ENCODE data around the gene HS3ST2.

Gene HS3ST2

DNA sequence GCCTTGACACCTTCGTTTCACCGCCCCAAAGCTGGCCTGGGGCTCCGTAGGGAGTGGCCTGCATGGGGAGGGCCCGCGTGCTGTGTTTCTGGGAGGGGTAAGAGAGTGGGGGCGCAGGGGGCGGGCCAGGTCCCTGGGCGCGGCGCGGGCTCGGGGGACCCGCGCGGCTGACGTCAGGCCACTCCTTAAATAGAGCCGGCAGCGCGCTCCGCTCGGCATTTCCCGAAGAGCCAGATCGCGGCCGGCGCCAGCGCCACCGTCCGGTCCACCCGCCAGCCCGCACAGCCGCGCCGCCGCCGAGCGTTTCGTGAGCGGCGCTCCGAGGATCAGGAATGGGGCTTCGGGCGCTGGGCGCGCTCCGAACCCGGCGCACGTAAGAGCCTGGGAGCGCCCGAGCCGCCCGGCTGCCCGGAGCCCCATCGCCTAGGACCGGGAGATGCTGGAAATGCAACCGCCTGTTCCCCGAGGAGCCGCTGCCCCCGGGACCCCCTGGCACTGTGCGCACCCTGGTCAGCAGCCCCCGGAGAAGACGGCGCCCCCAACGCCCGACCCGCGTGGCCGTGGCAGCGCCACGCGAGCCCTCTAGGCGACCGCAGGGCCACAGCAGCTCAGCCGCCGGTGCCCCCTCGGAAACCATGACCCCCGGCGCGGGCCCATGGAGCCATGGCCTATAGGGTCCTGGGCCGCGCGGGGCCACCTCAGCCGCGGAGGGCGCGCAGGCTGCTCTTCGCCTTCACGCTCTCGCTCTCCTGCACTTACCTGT is at the start of gene HS3ST2:
Gene HS3ST2, plus strand, starts transcription at position 215 of the 763 bp plus-strand sequence. Its CDS starts 449 bp downstream, at position 664.
- no peak for DNase-seq

- DNase-seq: no peak
These were observed 49.2 kb upstream of the HS3ST2 start for GRCh38 chr16:22764662-22765327.

DNA sequence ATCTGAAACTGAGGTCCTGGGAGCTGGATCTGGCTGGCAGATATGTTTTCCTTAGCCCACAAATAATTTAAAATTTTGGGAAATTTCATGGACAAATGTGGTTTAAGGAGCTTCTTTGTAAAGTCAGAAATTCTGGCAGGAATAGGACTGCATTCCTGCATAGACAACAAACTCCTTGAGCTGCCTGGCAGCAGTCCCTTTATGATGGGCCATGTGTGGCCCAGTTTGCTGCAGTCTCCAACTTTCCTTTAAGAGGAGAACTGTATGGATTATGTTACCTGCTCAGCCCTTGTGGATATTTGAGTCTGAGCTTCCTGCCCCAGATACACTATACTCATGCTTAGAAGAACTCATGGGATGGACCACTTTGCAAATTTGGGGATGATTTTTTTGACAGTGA is 48.5 kb upstream of the HS3ST2 start:
- no peak for DNase-seq

- DNase-seq: no peak
These were observed 43.1 kb upstream of the HS3ST2 start for GRCh38 chr16:22770866-22771265.

DNA sequence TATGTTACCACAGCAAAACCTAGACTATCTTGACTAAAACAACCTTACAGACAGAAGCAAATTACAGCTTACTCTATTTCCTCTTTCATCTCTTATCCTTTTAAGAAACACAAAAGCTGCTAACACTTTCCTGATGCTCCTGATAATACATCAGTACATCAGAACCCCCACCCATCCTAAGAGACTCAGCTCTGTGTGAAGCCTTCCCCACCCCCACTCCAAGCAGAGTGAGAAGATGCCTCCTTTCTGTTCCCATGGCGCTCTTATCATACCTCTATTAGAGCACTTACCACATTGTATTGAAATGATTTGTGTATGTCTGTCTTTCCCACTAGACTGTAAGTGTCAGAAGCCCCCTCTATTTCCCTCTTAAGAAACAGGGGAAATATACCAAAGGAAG is 42.4 kb upstream of the HS3ST2 start:
- DNase-seq: no peak

- no peak for DNase-seq
These were observed 38.6 kb upstream of the HS3ST2 start for GRCh38 chr16:22775220-22775922.

DNA sequence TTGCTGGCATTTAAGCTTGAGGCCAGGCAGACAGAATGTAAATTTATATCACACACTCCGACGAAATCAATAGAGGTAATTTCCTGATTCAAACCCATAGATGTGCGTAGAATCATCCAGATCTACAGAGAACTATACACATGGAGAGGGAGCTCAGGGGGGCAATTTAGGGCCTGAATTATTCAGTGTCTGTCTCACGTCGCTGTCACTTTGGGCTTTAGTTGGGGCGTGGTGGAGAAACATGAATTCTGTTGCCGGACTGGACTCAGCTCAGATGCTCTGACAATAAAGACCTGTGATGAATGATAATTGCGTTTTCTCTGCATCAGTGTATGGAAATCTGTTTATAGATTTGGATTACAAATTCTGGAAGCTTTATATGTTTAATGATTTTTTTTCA is 32.5 kb upstream of the HS3ST2 start:
- DNase-seq: no peak

- DNase-seq: no peak
These were observed 31.6 kb upstream of the HS3ST2 start for GRCh38 chr16:22782314-22782713.

DNA sequence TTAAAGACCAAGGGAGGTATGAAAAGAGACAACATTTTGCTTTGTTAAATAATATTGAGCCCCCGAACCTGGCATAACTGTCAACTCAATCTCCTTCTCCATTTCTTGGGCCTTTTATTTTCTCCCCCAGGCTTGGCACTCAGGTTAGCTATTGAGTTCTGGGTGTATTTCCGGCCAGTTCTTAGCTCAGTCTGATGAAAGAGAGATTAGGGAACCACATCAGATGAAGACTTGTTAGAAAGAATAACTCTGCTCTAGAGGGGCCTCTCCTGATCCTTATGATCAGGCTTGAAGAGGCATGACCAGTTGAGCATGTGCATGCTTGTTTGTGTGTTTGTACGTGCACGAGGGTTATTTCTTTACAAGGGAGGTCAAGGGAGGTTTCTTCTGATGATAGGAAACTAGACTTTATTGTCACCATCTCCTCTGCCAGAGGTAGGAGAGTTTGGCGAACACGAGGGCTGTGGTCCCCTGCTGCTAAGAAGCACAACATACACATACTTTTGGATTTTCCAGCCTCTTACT is 29.2 kb upstream of the HS3ST2 start:
- DNase-seq: no peak

DNA sequence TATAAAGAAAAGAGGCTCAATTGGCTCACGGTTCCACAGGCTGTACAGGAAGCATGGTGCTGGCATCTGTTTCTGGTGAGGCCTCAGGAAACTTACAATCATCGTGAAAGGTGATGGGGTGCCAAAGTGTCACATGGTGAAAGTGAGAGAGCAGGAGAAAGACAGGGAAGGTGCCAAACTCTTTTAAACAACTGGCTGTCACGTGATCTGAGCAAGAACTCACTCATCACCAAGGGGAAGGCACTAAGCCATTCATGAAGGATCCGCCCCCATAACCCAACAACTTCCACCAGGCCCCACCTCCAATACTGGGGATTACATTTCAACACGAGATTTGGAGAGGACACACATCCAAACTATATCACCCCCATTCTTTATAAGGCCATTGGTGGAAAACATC is 28.4 kb upstream of the HS3ST2 start:
- no peak for DNase-seq

DNA sequence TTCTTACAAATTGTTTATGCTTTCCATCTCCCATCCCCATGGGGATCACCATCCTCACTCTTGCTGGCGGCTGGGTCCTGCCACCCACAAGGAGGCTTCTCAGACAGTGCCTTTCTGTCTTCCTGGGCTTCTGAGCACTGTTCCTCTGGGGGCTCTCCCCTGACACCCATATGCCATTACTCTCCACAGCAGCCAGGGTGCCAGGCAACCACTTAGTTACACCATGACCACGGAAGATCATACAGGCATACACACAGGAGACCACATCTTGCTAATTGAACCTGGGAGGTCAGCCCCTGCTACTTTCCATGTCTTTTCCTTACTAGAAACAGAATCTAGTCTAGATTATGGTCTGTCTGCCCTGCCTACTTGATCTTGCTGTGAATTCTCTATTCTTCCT is 27.7 kb upstream of the HS3ST2 start:
- DNase-seq: no peak

DNA sequence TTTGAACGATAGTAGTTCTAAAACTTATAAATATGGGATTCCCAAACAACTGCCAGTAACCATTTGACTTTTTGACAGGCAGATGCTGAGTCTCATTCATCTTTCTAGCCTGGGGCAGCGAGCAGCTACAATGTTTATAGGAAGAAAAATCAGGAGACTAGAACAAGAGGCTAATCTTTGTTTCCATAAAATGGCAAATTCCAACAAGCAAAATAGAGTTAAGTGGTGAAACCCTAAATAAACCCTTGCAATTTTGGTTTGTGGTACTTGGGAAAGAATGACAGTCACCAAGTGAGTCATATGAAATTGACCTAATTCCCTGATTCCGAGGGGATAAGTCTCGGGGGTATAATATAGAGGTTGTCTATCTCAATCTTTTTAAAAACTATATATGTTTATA is 27.3 kb upstream of the HS3ST2 start:
- DNase-seq: no peak

- DNase-seq: no peak
These were observed 26.3 kb upstream of the HS3ST2 start for GRCh38 chr16:22787466-22788192.

GRCh38 chr16:22788193-22788530 is 25.8 kb upstream of the HS3ST2 start:
- DNase-seq: no peak

DNA sequence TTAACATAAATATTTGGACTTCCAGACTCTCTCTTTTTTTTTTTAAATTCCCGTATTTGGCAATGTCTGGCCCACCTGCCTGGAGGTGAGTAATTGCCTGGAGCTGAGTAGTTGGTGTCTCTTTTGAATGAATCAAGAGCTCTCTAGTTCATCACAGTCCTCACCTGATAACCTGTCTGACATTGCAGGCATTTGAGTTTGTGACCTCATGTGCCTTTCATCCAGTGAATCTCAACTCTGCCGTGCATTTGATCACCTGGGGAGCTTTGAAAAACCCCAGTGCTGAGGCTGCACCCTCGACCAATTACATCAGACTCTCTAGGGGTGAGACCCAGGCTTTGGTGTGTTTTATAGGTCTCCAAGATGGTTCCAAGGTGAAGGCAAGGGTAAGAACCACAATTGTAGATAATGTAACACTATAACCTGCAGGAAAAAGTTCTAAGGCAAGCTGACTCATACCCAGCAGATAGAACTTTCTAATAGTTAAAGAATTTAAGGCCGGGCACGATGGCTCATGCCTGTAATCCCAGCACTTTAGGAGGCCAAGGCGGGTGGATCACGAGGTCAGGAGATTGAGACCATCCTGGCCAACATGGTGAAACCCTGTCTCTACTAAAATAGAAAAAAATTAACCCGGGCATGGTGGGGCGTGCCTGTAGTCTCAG is 24.5 kb upstream of the HS3ST2 start:
- DNase-seq: no peak

GRCh38 chr16:22797551-22797950 is 16.4 kb upstream of the HS3ST2 start:
- DNase-seq: no peak

GRCh38 chr16:22799113-22799512 is 14.8 kb upstream of the HS3ST2 start:
- no peak for DNase-seq

- no peak for DNase-seq
These were observed 9.1 kb upstream of the HS3ST2 start for GRCh38 chr16:22804893-22805292.

DNA sequence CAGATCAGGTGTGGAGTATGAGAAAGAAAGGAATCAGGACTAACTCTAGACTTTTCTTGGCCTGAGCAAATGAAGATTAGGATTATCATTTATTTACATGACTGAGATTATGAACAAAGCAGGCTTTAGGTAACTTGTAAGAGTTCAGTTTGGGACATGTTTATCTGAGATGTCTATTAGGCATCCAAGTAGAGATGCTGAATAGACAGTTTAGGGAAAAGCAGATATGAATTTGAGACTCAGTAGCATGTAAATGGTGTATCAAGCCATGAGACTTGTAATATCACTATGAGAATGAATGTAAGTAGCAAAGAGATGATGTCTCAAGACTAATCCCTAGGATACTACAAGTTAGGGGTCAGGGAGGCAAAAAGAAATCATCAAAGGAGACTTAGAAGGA is 8.6 kb upstream of the HS3ST2 start:
- DNase-seq: no peak

DNA sequence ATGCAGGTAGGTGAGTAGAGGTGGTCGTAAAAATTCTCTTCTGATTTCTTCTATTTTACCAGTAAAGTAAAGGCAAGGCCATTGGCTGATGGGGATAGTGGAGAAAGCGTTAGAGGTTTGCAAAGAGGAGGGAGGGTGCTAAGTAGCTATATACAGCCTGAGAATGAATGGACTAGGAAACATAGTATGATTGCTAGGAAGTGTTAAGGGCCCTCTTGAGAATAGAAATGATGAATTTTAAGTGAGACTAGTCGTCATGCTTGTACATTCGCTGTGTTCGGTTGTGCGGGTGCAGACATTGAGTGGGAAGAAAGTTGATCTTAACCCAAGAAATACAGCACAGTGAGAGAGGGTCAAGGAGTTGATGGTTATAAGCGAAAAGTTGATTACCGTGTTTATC is 7.2 kb upstream of the HS3ST2 start:
- no peak for DNase-seq

DNA sequence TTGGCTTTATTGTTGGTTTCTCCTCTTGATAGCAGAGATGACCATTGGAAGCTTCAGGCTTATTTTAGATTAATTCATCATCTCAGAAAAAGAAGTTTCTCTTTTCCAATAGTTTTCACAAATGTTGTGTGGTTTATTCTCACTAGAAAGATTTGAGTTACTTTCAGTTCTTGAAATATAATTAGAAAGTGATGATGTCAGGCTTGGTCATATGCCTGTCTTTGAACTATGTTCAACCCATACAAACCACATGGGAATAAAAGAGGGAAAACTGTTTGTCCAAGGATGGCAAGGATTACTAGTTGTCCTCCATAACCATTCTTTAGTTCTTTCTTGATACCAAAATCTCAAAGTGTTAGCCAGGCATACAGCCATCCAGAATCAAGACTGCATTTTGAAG is 3.7 kb upstream of the HS3ST2 start:
- no peak for DNase-seq

DNA sequence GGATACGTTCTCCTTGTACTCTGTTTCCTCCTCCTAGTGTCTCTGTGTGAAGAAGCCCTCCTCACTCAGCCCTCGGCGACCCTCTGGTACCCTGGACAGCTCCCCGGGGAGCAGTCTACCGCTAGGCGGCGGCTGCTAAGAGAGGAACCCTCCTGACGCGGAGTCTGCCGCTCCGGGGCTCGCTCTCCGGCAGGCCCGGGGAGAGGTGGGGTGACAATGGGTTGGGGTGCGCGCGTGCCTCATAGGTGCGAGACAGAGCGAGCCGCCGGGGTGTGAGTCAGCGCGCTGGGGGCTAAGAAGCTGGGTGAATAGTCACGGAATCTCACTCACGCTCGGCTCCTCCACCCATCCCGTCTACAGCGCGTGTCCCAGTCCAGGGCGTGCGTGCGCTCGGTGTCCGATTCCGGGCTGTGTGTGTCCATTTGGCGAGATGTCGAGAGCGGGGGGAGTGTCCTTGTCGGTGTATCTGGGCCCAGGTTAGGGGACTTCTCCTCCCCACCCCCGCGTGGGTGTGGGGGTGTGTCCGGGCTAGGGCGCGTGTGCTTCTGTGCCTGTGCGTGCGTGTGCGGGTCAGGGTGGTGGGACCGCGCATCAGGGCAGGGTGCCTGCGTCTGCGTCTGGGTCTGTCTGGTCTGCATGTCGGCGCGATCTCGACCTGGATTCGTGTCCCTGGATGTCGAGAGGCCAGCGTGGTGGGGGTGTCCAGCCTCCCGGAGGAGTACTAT is 577 bp upstream of the HS3ST2 start:
- no peak for DNase-seq

All from activated CD4-positive, alpha-beta T cell treated with anti-CD3 and anti-CD28 coated beads for 1 hour (primary cell).